Measurements from ENCODE around the gene LRRC19. TPM values are rescaled to one million over a fixed set of nuclear protein-coding genes. Genes with fewer than 3 reads are reported as not detected.

LRRC19 gene
- total and polyA plus RNA-seq, 4 donors: 0.02 to 0.28 TPM; not detected in 2

DNA sequence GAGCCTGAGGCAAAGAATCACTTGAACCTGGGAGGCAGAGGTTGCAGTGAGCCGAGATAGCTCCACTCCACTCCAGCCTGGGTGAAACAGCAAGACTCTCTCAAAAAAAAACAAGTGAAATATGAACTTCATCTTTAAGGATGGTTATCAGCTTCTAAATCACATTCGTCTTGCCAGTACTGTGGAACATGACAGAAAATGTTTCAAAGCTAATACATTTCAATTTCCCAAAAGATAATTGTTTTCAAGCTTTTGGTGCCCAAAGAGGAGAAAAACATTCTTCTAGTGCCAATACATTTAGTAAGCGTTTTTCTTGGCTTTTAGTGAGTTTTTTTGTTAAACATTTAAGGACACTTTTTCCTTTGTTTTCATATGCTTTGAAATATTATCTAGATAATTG is 53.7 kb downstream of the LRRC19 start:
- H3K27me3 ChIP-seq (ENCODE audit: control insufficient read depth in 3 of 3, insufficient read depth in 3 of 3, low read length in 2 of 3): no peaks in the 10 kb centered on the region
- H3K9me3 ChIP-seq (ENCODE audit: control insufficient read depth in 4 of 4, insufficient read depth in 3 of 4, low read length in 3 of 4): no peaks in the 10 kb centered on the region
- DNase-seq (no peak), ATAC-seq (ENCODE audit: insufficient read depth, low FRiP score) (no peak)
- H3K4me3 ChIP-seq: no peak overlapping the region
- TF ChIP-seq, protein P1, sequence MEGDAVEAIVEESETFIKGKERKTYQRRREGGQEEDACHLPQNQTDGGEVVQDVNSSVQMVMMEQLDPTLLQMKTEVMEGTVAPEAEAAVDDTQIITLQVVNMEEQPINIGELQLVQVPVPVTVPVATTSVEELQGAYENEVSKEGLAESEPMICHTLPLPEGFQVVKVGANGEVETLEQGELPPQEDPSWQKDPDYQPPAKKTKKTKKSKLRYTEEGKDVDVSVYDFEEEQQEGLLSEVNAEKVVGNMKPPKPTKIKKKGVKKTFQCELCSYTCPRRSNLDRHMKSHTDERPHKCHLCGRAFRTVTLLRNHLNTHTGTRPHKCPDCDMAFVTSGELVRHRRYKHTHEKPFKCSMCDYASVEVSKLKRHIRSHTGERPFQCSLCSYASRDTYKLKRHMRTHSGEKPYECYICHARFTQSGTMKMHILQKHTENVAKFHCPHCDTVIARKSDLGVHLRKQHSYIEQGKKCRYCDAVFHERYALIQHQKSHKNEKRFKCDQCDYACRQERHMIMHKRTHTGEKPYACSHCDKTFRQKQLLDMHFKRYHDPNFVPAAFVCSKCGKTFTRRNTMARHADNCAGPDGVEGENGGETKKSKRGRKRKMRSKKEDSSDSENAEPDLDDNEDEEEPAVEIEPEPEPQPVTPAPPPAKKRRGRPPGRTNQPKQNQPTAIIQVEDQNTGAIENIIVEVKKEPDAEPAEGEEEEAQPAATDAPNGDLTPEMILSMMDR (IDR thresholded peaks at IDR 0.05; ENCODE audit: control extremely low read depth, extremely low read depth): no peak
- H3K27ac ChIP-seq (ENCODE audit: low read depth in 1 of 2, low read length in 1 of 2): no peak overlapping the region
- WGBS, 2 donors: 84 to 92% methylated on average over 3 of the region's 3 CpGs
- H3K36me3 ChIP-seq (ENCODE audit: control insufficient read depth in 4 of 4, insufficient read depth in 4 of 4, low read length in 4 of 4): peaks cover 0 to 2% (median 0%) of the 10 kb centered on the region in 4 donors
- H3K9ac ChIP-seq (ENCODE audit: insufficient read depth in 1 of 2, low read length in 2 of 2): no peak overlapping the region
- H3K4me1 ChIP-seq (ENCODE audit: control insufficient read depth in 5 of 5, insufficient read depth in 5 of 5, low read length in 5 of 5): peaks cover 0 to 14% (median 4%) of the 10 kb centered on the region in 5 donors

DNA sequence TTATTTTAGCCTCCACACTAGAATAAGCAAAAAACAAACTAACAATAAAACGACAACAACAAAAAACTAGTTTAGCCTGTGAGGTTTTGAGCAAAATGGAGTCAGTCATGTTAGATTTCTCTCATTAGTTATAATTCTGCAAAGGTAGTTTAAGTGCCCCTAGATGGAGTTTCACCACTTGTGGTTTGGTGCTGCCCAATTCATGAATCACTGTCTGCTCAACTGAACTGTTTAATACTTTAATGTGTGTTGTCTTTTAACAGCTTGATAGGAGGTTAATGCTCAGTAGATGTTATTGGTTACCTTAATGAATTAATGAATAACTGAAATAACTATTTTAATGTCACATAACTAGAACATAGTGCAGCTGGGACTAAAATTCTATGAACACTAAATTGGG is 55.0 kb downstream of the LRRC19 start:
- Histone ChIP-seq H3K9me3 (ENCODE audit: control insufficient read depth in 4 of 4, insufficient read depth in 3 of 4, low read length in 3 of 4) (no peaks in the 10 kb centered on the region), H3K9ac (ENCODE audit: insufficient read depth in 1 of 2, low read length in 2 of 2) (no peak overlapping the region), H3K4me3 (no peak overlapping the region), H3K4me1 (ENCODE audit: control insufficient read depth in 5 of 5, insufficient read depth in 5 of 5, low read length in 5 of 5) (peaks cover 0 to 20% (median 4%) of the 10 kb centered on the region in 5 donors), H3K36me3 (ENCODE audit: control insufficient read depth in 4 of 4, insufficient read depth in 4 of 4, low read length in 4 of 4) (peaks cover 0 to 2% (median 0%) of the 10 kb centered on the region in 4 donors), H3K27ac (ENCODE audit: low read depth in 1 of 2, low read length in 1 of 2) (no peak overlapping the region), H3K27me3 (ENCODE audit: control insufficient read depth in 3 of 3, insufficient read depth in 3 of 3, low read length in 2 of 3) (no peaks in the 10 kb centered on the region)
- WGBS, 2 donors: 93 to 95% methylated on average over 1 of the region's 1 CpG
- no peak for DNase-seq
- TF ChIP-seq, protein P1 (IDR thresholded peaks at IDR 0.05; ENCODE audit: control extremely low read depth, extremely low read depth): no peak
- no peak for ATAC-seq (ENCODE audit: insufficient read depth, low FRiP score)

GRCh38 chr9:26949637-26950069 is 55.8 kb downstream of the LRRC19 start:
- no peak for DNase-seq
- 76 to 87% methylated on average over 6 of the region's 6 CpGs for WGBS, 2 donors
- Histone ChIP-seq H3K27ac (ENCODE audit: low read depth in 1 of 2, low read length in 1 of 2) (no peak overlapping the region), H3K27me3 (ENCODE audit: control insufficient read depth in 3 of 3, insufficient read depth in 3 of 3, low read length in 2 of 3) (no peaks in the 10 kb centered on the region), H3K4me1 (ENCODE audit: control insufficient read depth in 5 of 5, insufficient read depth in 5 of 5, low read length in 5 of 5) (peaks cover 0 to 15% (median 4%) of the 10 kb centered on the region in 5 donors), H3K36me3 (ENCODE audit: control insufficient read depth in 4 of 4, insufficient read depth in 4 of 4, low read length in 4 of 4) (peaks cover 0 to 2% (median 0%) of the 10 kb centered on the region in 4 donors), H3K9ac (ENCODE audit: insufficient read depth in 1 of 2, low read length in 2 of 2) (no peak overlapping the region), H3K4me3 (no peak overlapping the region), H3K9me3 (ENCODE audit: control insufficient read depth in 4 of 4, insufficient read depth in 3 of 4, low read length in 3 of 4) (no peaks in the 10 kb centered on the region)
- TF ChIP-seq, protein P1 (IDR thresholded peaks at IDR 0.05; ENCODE audit: control extremely low read depth, extremely low read depth): no peak
- no peak for ATAC-seq (ENCODE audit: insufficient read depth, low FRiP score)

DNA sequence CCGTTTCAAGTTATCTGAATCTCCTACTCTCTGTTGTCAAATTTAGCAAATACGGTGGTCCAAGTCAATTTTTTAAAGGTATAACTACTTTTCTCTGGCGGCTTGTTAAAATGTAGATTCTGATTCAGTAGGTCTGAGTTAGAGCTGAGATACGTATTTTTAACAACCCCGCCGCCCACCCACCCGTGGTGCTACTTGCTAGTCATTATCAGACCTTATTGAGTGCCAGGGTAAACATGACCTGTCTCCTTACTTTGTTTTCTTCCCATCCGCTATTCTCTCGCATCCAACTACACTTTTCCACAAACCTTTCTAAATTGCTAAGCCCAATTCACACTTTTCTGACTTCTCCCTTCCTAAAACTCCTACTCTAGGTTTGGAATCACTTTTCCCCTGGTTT is 57.7 kb downstream of the LRRC19 start:
- whole genome bisulfite sequencing, 2 donors: 0 to 2% methylated on average over 9 of the region's 9 CpGs
- Histone ChIP-seq H3K4me3 (no peak overlapping the region), H3K9ac (ENCODE audit: insufficient read depth in 1 of 2, low read length in 2 of 2) (peak overlapping the region; percentile 86 to 95), H3K27ac (ENCODE audit: low read depth in 1 of 2, low read length in 1 of 2) (peak overlapping the region in 1 of 2 donors; percentile 96), H3K27me3 (ENCODE audit: control insufficient read depth in 3 of 3, insufficient read depth in 3 of 3, low read length in 2 of 3) (no peaks in the 10 kb centered on the region), H3K36me3 (ENCODE audit: control insufficient read depth in 4 of 4, insufficient read depth in 4 of 4, low read length in 4 of 4) (peaks cover 0 to 3% (median 1%) of the 10 kb centered on the region in 4 donors), H3K4me1 (ENCODE audit: control insufficient read depth in 5 of 5, insufficient read depth in 5 of 5, low read length in 5 of 5) (peaks cover 0 to 25% (median 4%) of the 10 kb centered on the region in 5 donors), H3K9me3 (ENCODE audit: control insufficient read depth in 4 of 4, insufficient read depth in 3 of 4, low read length in 3 of 4) (no peaks in the 10 kb centered on the region)
- DNase-seq (peak in 2 of 3 donors; percentile 12 to 14), ATAC-seq (ENCODE audit: insufficient read depth, low FRiP score) (no peak)
- TF ChIP-seq, protein P1 (IDR thresholded peaks at IDR 0.05; ENCODE audit: control extremely low read depth, extremely low read depth): no peak

Measured in lung (tissue), 12 donors.